Sigmoid colon (tissue), 7 donors: Measurements from ENCODE around the gene ACSS2. TPM values are rescaled to one million over a fixed set of nuclear protein-coding genes. Genes with fewer than 3 reads are reported as not detected.

Experiments
- DNase-seq: peaks from one replicate; pipeline ENCODE4 v3.0.0-alpha.2; 2019
- H3K27ac ChIP-seq, 4 donors: fragments of 200-600 bp; sonication (generic); one replicate each; pipeline ENCODE4 v1.5.1; 2016 to 2019; ENCODE audit warnings: mild to moderate bottlenecking in 1 of 4
- H3K27me3 ChIP-seq, 3 donors: fragments of 200-600 bp; sonication (generic); one replicate each; pipeline ENCODE4 v1.5.1; 2019; ENCODE audit warnings: mild to moderate bottlenecking in 1 of 3
- H3K36me3 ChIP-seq, 4 donors: fragments of 200-600 bp; sonication (generic); one replicate each; pipeline ENCODE4 v1.5.1; 2016 to 2019
- H3K4me1 ChIP-seq, 4 donors: fragments of 200-600 bp; sonication (generic); one replicate each; pipeline ENCODE4 v1.5.1; 2017 to 2019
- H3K4me3 ChIP-seq, 4 donors: fragments of 200-600 bp; sonication (generic); one replicate each; pipeline ENCODE4 v1.5.1; 2017 to 2019; ENCODE audit warnings: mild to moderate bottlenecking in 2 of 4, moderate library complexity in 1 of 4
- H3K9me3 ChIP-seq, 4 donors: fragments of 200-600 bp in 3 of 4; sonication (generic) in 3 of 4; one replicate each; pipeline versions ENCODE4 v1.5.1 to v1.6.1; 2013 to 2019
- CTCF ChIP-seq, 4 experiments: fragments of 450-650 bp in 3 of 4; fragments of 200-600 bp in 1 of 4; IDR thresholded peaks; one replicate each; pipeline ENCODE4 v1.5.1; 2016 to 2019; ENCODE audit warnings: antibody characterized with exemption in 4 of 4, mild to moderate bottlenecking in 3 of 4, moderate library complexity in 2 of 4
- EP300 ChIP-seq, 4 donors: sonication (generic); formaldehyde crosslinking; IDR thresholded peaks; one replicate each; pipeline ENCODE4 v1.6.1; 2017; ENCODE audit warnings: antibody characterized with exemption in 4 of 4
- POLR2A ChIP-seq, 2 donors: fragments of 450-650 bp; IDR thresholded peaks; one replicate each; pipeline ENCODE4 v1.6.1; 2016; ENCODE audit warnings: antibody characterized with exemption in 2 of 2, mild to moderate bottlenecking in 2 of 2, moderate library complexity in 2 of 2
- POLR2AphosphoS5 ChIP-seq, 4 donors: sonication (generic); formaldehyde crosslinking; IDR thresholded peaks; one replicate each; pipeline ENCODE4 v1.6.1; 2017; ENCODE audit warnings: antibody characterized with exemption in 4 of 4
- WGBS, 2 donors: extraction: QIAGEN DNeasy Blood & Tissue Kit; methylation state at CpG; one replicate each; pipeline ENCODE4 v1.1.7; 2013; 5-methylcytosine and 5-hydroxymethylcytosine counted together
- intact Hi-C: fragments of 100-400 bp; cut with DNase I; formaldehyde crosslinking; loops from one replicate; pipeline ENCODE4 v1.15.1; 2023
- polyA plus RNA-seq, 3 donors: library from polyadenylated mRNA; stranded (reverse); fragments of 200-250 nt; gene quantifications; one replicate each; pipeline ENCODE4 v1.2.3, GENCODE V29; 2013
- total RNA-seq, 4 donors: library from RNA; depleted of rRNA; stranded (reverse); fragments of >200 nt; gene quantifications; one replicate each; pipeline ENCODE4 v1.1.0, GENCODE V29; 2016
- donor health status: healthy with polysubstance abuse.
- donor health status: Bipolar disorder and iron deficiency.
- donor health status: healthy.

The ACSS2 gene
- total and polyA plus RNA-seq, 7 donors, result 29.7 to 232 (median 70.1) TPM

- intact Hi-C loops, result no loop called here
- no peak overlapping the region for H3K27ac ChIP-seq
- DNase-seq, result no peak
- H3K4me1 ChIP-seq, result peaks cover 0 to 19% (median 11%) of the 10 kb centered on the region in 4 donors
- H3K4me3 ChIP-seq, result no peak overlapping the region
- TF ChIP-seq EP300 (IDR thresholded peaks at IDR 0.05) (no peak), POLR2A (IDR thresholded peaks at IDR 0.05) (no peak), POLR2AphosphoS5 (IDR thresholded peaks at IDR 0.05) (no peak), CTCF (IDR thresholded peaks at IDR 0.05) (no peak)
- H3K36me3 ChIP-seq, result peaks cover 11 to 38% (median 14%) of the 10 kb centered on the region in 4 donors
- no peaks in the 10 kb centered on the region for H3K9me3 ChIP-seq
- WGBS, 2 donors, result 47 to 70% methylated on average over 2 of the region's 2 CpGs
- no peaks in the 10 kb centered on the region for H3K27me3 ChIP-seq
Measured at GRCh38 chr20:34881689-34882088, 5.3 kb downstream of the ACSS2 start.

DNA sequence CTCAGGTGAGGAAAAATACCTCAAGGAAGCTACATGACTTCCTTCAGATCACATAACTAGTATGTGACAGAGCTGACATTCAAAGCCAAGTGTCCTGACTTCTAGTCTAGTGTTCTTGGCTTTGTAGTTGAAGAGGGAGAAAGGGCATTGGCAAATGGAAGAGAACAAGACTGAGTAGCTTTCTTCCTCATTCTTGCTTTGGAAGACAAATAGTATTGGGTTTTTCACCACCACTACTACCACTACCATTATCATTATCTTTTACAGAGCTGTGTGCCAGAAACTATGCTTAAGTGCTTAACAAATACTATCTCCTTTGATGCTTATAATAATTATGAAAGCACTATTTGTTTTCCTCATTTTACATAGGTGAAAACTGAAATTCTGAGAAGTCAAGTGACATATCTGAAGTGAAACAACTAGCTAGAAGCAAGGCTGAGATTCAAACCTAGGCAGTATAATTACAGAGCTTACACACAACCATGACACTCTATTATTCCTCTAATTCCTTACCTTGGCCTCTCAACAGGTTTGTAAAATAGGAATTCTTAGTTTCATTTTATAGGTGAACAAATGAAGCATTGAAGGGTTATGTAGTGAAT lies 6.8 kb downstream of the ACSS2 start:
- Histone ChIP-seq H3K36me3 (peaks cover 11 to 38% (median 14%) of the 10 kb centered on the region in 4 donors), H3K9me3 (no peaks in the 10 kb centered on the region), H3K27me3 (no peaks in the 10 kb centered on the region), H3K4me1 (peaks cover 0 to 5% (median 4%) of the 10 kb centered on the region in 4 donors), H3K27ac (no peak overlapping the region), H3K4me3 (no peak overlapping the region)
- DNase-seq, result no peak
- intact Hi-C loops, result no loop called here
- TF ChIP-seq POLR2AphosphoS5 (IDR thresholded peaks at IDR 0.05) (no peak), CTCF (IDR thresholded peaks at IDR 0.05) (no peak), EP300 (IDR thresholded peaks at IDR 0.05) (no peak), POLR2A (IDR thresholded peaks at IDR 0.05) (no peak)

- no peak for TF ChIP-seq POLR2AphosphoS5 (IDR thresholded peaks at IDR 0.05)
- no peak for TF ChIP-seq CTCF (IDR thresholded peaks at IDR 0.05)
- no peak for TF ChIP-seq EP300 (IDR thresholded peaks at IDR 0.05)
- Histone ChIP-seq H3K27me3 (no peaks in the 10 kb centered on the region), H3K36me3 (peaks cover 11 to 38% (median 14%) of the 10 kb centered on the region in 4 donors), H3K4me1 (peaks cover 0 to 4% (median 0%) of the 10 kb centered on the region in 4 donors), H3K27ac (no peak overlapping the region), H3K9me3 (no peaks in the 10 kb centered on the region), H3K4me3 (no peak overlapping the region)
- WGBS, 2 donors, result 89 to 90% methylated on average over 4 of the region's 4 CpGs
- no peak for DNase-seq
- intact Hi-C loops, result no loop called here
Measured at GRCh38 chr20:34883809-34884208, 7.4 kb downstream of the ACSS2 start.

DNA sequence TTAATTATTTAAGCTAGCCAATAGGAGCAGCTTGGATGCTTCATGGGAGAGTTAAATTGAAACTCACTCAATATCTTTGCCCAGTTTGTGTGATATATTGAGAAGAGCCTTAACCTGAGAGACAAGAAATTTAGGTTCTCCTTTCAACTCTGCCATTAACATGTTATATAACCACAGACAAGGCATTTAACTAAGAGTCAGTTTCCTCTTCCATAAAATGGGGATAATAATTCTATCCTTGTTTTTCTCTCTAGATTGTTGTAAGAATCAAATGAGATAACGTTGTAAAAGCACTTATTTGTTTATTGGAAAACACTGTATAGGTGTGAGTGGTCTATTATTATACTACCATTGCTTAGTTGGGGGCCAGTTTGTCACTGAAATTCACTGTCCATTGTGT lies 7.8 kb downstream of the ACSS2 start:
- no peak overlapping the region for H3K27ac ChIP-seq
- DNase-seq, result no peak
- 42 to 73% methylated on average over 1 of the region's 1 CpG for WGBS, 2 donors
- peaks cover 11 to 38% (median 14%) of the 10 kb centered on the region in 4 donors for H3K36me3 ChIP-seq
- H3K4me1 ChIP-seq, result peaks cover 0 to 4% (median 0%) of the 10 kb centered on the region in 4 donors
- H3K4me3 ChIP-seq, result no peak overlapping the region
- intact Hi-C loops, result no loop called here
- H3K9me3 ChIP-seq, result no peaks in the 10 kb centered on the region
- H3K27me3 ChIP-seq, result no peaks in the 10 kb centered on the region
- no peak for TF ChIP-seq POLR2A (IDR thresholded peaks at IDR 0.05)
- no peak for TF ChIP-seq EP300 (IDR thresholded peaks at IDR 0.05)
- no peak for TF ChIP-seq CTCF (IDR thresholded peaks at IDR 0.05)

- Histone ChIP-seq H3K36me3 (peaks cover 11 to 38% (median 14%) of the 10 kb centered on the region in 4 donors), H3K9me3 (no peaks in the 10 kb centered on the region), H3K27ac (no peak overlapping the region), H3K27me3 (no peaks in the 10 kb centered on the region), H3K4me3 (no peak overlapping the region), H3K4me1 (no peaks in the 10 kb centered on the region)
- TF ChIP-seq CTCF (IDR thresholded peaks at IDR 0.05) (no peak), POLR2AphosphoS5 (IDR thresholded peaks at IDR 0.05) (no peak), EP300 (IDR thresholded peaks at IDR 0.05) (no peak), POLR2A (IDR thresholded peaks at IDR 0.05) (no peak)
- intact Hi-C loops, result no loop called here
- DNase-seq, result no peak
- 22 to 71% methylated on average over 3 of the region's 3 CpGs for WGBS, 2 donors
Measured at GRCh38 chr20:34886122-34886521, 9.7 kb downstream of the ACSS2 start.
